ENCODE data around the gene C9orf78.

Gene C9orf78

GRCh38 chr9:129873563-129874190 lies 38.6 kb upstream of the C9orf78 start:
- H3K36me3 Mint-ChIP-seq (ENCODE audit: low read depth) = peaks cover 80% of the 10 kb centered on the region
- H3K27me3 Mint-ChIP-seq = no peaks in the 10 kb centered on the region
- no peak overlapping the region for H3K4me3 Mint-ChIP-seq
- peak overlapping the region; percentile 78 for H3K27ac Mint-ChIP-seq
- no peaks in the 10 kb centered on the region for H3K9me3 Mint-ChIP-seq
- H3K4me1 Mint-ChIP-seq (ENCODE audit: low read depth) = peaks cover 52% of the 10 kb centered on the region
- no peak for DNase-seq

GRCh38 chr9:129871046-129871445 lies 36.0 kb upstream of the C9orf78 start:
- peak overlapping the region; percentile 65 for H3K27ac Mint-ChIP-seq
- peaks cover 81% of the 10 kb centered on the region for H3K36me3 Mint-ChIP-seq (ENCODE audit: low read depth)
- DNase-seq = no peak
- no peaks in the 10 kb centered on the region for H3K9me3 Mint-ChIP-seq
- no peak overlapping the region for H3K4me3 Mint-ChIP-seq
- peaks cover 64% of the 10 kb centered on the region for H3K4me1 Mint-ChIP-seq (ENCODE audit: low read depth)
- H3K27me3 Mint-ChIP-seq = no peaks in the 10 kb centered on the region

- Mint-ChIP-seq H3K36me3 (ENCODE audit: low read depth) (peaks cover 79% of the 10 kb centered on the region), H3K27me3 (no peaks in the 10 kb centered on the region), H3K27ac (peak overlapping the region; percentile 89), H3K9me3 (no peaks in the 10 kb centered on the region), H3K4me3 (peak overlapping the region; percentile 66), H3K4me1 (ENCODE audit: low read depth) (peaks cover 75% of the 10 kb centered on the region)
- no peak for DNase-seq
Measured at GRCh38 chr9:129869585-129870501, 34.8 kb upstream of the C9orf78 start.

- Mint-ChIP-seq H3K9me3 (no peaks in the 10 kb centered on the region), H3K27me3 (no peaks in the 10 kb centered on the region), H3K27ac (peak overlapping the region; percentile 89), H3K36me3 (ENCODE audit: low read depth) (peaks cover 79% of the 10 kb centered on the region), H3K4me1 (ENCODE audit: low read depth) (peaks cover 76% of the 10 kb centered on the region), H3K4me3 (peak overlapping the region; percentile 66)
- peak; percentile 88 for DNase-seq
Measured at GRCh38 chr9:129868872-129869486, 33.9 kb upstream of the C9orf78 start.

DNA sequence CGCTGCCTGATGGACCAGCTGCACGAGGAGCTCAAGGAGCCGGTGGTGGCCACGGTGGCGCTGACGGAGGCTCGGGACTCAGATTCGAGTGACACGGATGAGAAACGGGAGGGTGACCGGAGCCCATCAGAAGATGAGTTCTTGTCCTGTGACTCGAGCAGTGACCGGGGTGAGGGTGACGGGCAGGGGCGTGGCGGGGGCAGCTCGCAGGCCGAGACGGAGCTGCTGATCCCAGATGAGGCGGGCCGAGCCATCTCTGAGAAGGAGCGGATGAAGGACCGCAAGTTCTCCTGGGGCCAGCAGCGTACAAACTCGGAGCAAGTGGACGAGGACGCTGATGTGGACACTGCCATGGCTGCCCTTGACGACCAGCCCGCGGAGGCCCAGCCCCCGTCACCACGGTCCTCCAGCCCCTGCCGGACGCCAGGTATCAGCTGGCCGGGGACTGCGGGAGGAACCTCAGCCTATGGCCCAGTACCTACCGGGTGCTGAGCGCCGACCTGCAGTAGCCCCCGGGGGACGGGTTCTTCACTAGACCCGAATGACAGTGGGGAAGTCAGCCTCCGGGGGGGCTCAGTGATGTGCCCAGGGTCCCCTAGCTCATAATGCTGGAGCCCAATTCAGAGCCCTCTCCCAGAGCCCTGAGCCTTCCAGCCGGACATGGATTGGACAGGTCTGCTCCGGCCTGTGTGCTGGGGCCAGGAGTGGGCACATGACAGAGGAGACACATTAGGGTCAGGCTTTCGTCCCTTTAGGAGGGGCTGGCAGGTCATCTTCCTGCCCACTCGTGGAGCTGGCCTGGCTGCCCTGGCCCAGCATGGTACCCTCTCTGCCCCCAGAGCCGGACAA lies 33.2 kb upstream of the C9orf78 start:
- no peak for DNase-seq
- peaks cover 79% of the 10 kb centered on the region for H3K36me3 Mint-ChIP-seq (ENCODE audit: low read depth)
- H3K4me3 Mint-ChIP-seq = peak overlapping the region; percentile 66
- H3K9me3 Mint-ChIP-seq = no peaks in the 10 kb centered on the region
- H3K27me3 Mint-ChIP-seq = no peaks in the 10 kb centered on the region
- H3K27ac Mint-ChIP-seq = peak overlapping the region; percentile 89
- H3K4me1 Mint-ChIP-seq (ENCODE audit: low read depth) = peaks cover 80% of the 10 kb centered on the region

GRCh38 chr9:129867136-129868022 lies 32.3 kb upstream of the C9orf78 start:
- H3K36me3 Mint-ChIP-seq (ENCODE audit: low read depth) = peaks cover 80% of the 10 kb centered on the region
- H3K27me3 Mint-ChIP-seq = no peaks in the 10 kb centered on the region
- H3K9me3 Mint-ChIP-seq = no peaks in the 10 kb centered on the region
- H3K27ac Mint-ChIP-seq = peak overlapping the region; percentile 89
- peak overlapping the region; percentile 15 for H3K4me3 Mint-ChIP-seq
- peak; percentile 75 for DNase-seq
- peaks cover 86% of the 10 kb centered on the region for H3K4me1 Mint-ChIP-seq (ENCODE audit: low read depth)

DNA sequence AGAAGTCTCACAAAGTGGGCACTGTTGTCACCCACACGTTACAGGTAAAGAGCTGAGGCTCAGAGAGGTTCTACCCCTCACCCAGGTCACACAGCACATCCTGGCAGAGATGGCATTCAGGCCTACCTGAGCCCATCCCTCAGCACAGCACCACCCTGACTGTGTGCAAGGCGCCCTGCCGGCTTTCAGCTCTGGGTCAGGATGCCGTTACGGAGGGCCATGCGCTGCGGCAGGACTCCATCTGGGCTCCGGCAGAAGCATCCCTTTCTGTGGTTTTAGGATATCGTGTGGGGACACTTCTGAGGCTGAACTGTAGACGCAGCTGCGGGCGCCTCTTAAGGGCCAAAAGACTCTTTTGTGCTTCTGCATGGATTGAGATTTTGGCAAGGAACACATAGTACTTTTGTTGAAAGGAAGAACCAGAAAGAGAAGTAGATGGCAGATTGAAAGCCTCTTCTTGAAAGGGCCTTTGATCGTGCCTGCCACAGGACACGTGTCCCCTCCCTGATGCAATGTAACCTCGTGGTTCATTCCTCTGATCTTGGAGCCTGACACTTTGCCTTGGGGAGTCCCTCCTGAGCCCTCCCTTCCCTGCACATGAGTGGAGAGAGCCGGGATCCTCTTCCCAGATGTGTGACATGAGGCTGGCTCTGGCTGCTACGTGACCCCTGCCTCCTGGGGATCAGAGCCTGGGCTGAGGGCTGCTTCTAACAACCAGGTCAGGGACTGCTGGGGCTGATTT lies 31.5 kb upstream of the C9orf78 start:
- H3K27me3 Mint-ChIP-seq = no peaks in the 10 kb centered on the region
- H3K36me3 Mint-ChIP-seq (ENCODE audit: low read depth) = peaks cover 83% of the 10 kb centered on the region
- DNase-seq = peak; percentile 67
- peaks cover 88% of the 10 kb centered on the region for H3K4me1 Mint-ChIP-seq (ENCODE audit: low read depth)
- H3K4me3 Mint-ChIP-seq = peak overlapping the region; percentile 3
- H3K27ac Mint-ChIP-seq = peak overlapping the region; percentile 89
- H3K9me3 Mint-ChIP-seq = no peaks in the 10 kb centered on the region

GRCh38 chr9:129865668-129866320 lies 30.7 kb upstream of the C9orf78 start:
- Mint-ChIP-seq H3K4me3 (peak overlapping the region; percentile 3), H3K27me3 (no peaks in the 10 kb centered on the region), H3K4me1 (ENCODE audit: low read depth) (peaks cover 90% of the 10 kb centered on the region), H3K36me3 (ENCODE audit: low read depth) (peaks cover 84% of the 10 kb centered on the region), H3K27ac (peak overlapping the region; percentile 95), H3K9me3 (no peaks in the 10 kb centered on the region)
- no peak for DNase-seq

DNA sequence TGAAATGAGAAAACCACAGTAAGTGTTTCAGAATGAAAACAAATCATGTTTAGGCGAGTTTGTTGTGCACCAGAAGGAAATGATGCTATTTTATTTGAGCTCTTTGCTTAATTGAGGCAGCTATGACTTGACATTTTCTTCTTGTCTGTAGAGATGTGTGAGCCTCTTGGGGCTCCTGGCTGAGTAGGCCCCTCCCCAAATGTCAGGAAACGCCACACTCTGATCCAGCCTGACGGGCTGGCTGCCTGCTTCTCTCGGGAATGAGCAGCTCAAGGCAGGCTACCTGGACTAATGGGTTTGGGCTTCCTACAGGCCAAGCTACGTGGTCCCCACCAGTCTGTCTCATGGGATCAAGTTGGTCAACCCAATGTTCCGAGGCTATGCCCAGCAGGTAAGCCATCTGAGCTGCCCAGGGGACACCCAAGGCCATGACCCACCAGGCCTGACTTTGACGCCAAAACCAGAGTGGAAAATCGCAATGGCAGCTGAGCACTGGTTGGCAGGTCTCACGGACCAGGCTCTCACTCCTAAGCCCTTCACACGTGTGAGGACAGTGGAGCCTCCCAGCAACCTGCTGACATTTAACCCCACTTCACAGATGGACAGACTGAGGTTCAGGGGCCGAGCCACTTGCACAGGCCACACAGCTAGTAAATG lies 30.0 kb upstream of the C9orf78 start:
- H3K27ac Mint-ChIP-seq = peak overlapping the region; percentile 95
- no peaks in the 10 kb centered on the region for H3K27me3 Mint-ChIP-seq
- no peak for DNase-seq
- peaks cover 81% of the 10 kb centered on the region for H3K36me3 Mint-ChIP-seq (ENCODE audit: low read depth)
- H3K4me1 Mint-ChIP-seq (ENCODE audit: low read depth) = peaks cover 88% of the 10 kb centered on the region
- H3K4me3 Mint-ChIP-seq = no peak overlapping the region
- H3K9me3 Mint-ChIP-seq = no peaks in the 10 kb centered on the region

DNA sequence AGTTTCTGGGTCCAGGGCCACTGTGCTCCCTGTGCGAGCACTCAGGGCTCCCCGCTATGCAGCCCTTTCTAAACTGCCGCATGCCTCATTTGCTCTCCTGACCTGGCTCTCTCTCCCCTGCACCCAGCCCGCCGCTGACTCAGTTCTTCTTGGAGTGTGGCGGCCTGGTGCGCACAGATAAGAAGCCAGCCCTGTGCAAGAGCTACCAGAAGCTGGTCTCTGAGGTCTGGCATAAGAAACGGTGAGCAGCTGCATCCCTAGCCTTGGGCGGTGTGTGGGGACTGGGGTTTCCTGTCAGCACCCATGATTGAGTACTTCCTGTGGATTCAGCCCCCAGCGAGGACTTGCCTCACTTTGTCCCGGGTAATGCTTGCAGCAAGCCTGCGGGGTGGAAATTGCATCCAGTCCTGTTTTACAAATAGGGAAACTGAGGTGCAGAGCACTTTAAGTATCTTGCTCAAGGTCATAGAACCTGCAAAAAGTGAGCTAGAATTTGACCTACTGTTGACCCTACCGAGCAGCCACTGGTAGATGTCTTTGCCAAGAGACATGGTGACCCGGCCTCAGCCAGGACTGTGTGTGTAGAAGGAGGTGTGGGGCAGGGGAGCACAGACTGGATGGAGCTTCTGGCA lies 28.1 kb upstream of the C9orf78 start:
- H3K4me3 Mint-ChIP-seq = peak overlapping the region; percentile 51

GRCh38 chr9:129861447-129861827 lies 26.4 kb upstream of the C9orf78 start:
- Mint-ChIP-seq H3K4me3 (no peak overlapping the region), H3K36me3 (ENCODE audit: low read depth) (peaks cover 84% of the 10 kb centered on the region), H3K4me1 (ENCODE audit: low read depth) (peaks cover 69% of the 10 kb centered on the region), H3K27me3 (no peaks in the 10 kb centered on the region), H3K9me3 (no peaks in the 10 kb centered on the region), H3K27ac (peak overlapping the region; percentile 94)
- no peak for DNase-seq

More for the DNA sequence above, 28.1 kb upstream of the C9orf78 start:
- H3K27me3 Mint-ChIP-seq = no peaks in the 10 kb centered on the region
- DNase-seq = peak; percentile 71
- peaks cover 81% of the 10 kb centered on the region for H3K36me3 Mint-ChIP-seq (ENCODE audit: low read depth)
- H3K27ac Mint-ChIP-seq = peak overlapping the region; percentile 95
- H3K9me3 Mint-ChIP-seq = no peaks in the 10 kb centered on the region
- peaks cover 77% of the 10 kb centered on the region for H3K4me1 Mint-ChIP-seq (ENCODE audit: low read depth)
